Smooth muscle cell (in vitro differentiated cells): ENCODE results near the gene ROBO2. TPM values are rescaled to one million over a fixed set of nuclear protein-coding genes. Genes with fewer than 3 reads are reported as not detected.

ENCODE experiments used
- DNase-seq: peaks from one replicate; lab custom pipeline; 2025; ENCODE audit not compliant: unreplicated experiment; lab: John Stamatoyannopoulos, UW
- H2AFZ ChIP-seq: fragments of 200-600 bp; sonication (generic); 2 replicates; pipeline ENCODE4 v1.6.0; 2016; ENCODE audit warnings: antibody characterized with exemption, low read depth, mild to moderate bottlenecking
- H3F3A ChIP-seq: fragments of 200-600 bp; sonication (generic); 2 replicates; pipeline ENCODE4 v1.6.0; 2017; ENCODE audit warnings: antibody characterized with exemption, low read depth
- H3K27ac ChIP-seq: fragments of 200-600 bp; sonication (generic); 2 replicates; pipeline ENCODE4 v1.5.1; 2016; ENCODE audit warnings: low read depth, mild to moderate bottlenecking
- H3K27me3 ChIP-seq: fragments of 200-600 bp; sonication (generic); 2 replicates; pipeline ENCODE4 v1.6.1; 2016; ENCODE audit warnings: low read depth, mild to moderate bottlenecking
- H3K36me3 ChIP-seq: fragments of 200-600 bp; sonication (generic); 2 replicates; pipeline ENCODE4 v1.5.1; 2016; ENCODE audit warnings: low read depth
- H3K4me1 ChIP-seq: fragments of 200-600 bp; sonication (generic); 2 replicates; pipeline ENCODE4 v1.5.1; 2016; ENCODE audit warnings: low read depth
- H3K4me2 ChIP-seq: fragments of 200-600 bp; sonication (generic); 2 replicates; pipeline ENCODE4 v1.6.0; 2016; ENCODE audit warnings: mild to moderate bottlenecking
- H3K4me3 ChIP-seq: fragments of 200-600 bp; sonication (generic); 2 replicates; pipeline ENCODE4 v1.5.1; 2016; ENCODE audit warnings: mild to moderate bottlenecking
- H3K79me2 ChIP-seq: fragments of 200-600 bp; sonication (generic); 2 replicates; pipeline ENCODE4 v1.6.0; 2016; ENCODE audit warnings: low read depth, mild to moderate bottlenecking
- H3K9ac ChIP-seq: fragments of 200-600 bp; sonication (generic); 2 replicates; pipeline ENCODE4 v1.6.0; 2016; ENCODE audit warnings: low read depth
- H3K9me3 ChIP-seq: fragments of 200-600 bp; sonication (generic); replicated peaks from 2 replicates; pipeline ENCODE4 v1.5.1; 2016; ENCODE audit warnings: low read depth
- H4K20me1 ChIP-seq: fragments of 200-600 bp; sonication (generic); 2 replicates; pipeline ENCODE4 v1.6.0; 2016; ENCODE audit warnings: low read depth
- CTCF ChIP-seq: fragments of 200-600 bp; sonication (generic); IDR thresholded peaks from 2 replicates; pipeline ENCODE4 v1.5.1; 2017; ENCODE audit warnings: borderline replicate concordance, mild to moderate bottlenecking, antibody characterized with exemption; ENCODE audit not compliant: insufficient read depth, poor library complexity, severe bottlenecking
- WGBS: methylation state at CpG from one replicate; pipeline ENCODE4 v1.1.7; 2016; ENCODE audit warnings: low lambda C conversion rate; 5-methylcytosine and 5-hydroxymethylcytosine counted together
- polyA plus RNA-seq: library from polyadenylated mRNA; unstranded; fragments of >200 nt; fragmentation: Nextera tagmentation; extraction: Ambion mirVana; gene quantifications from 2 replicates; pipeline ENCODE4 v1.2.1, GENCODE V29; 2016
- total RNA-seq: library from RNA; depleted of rRNA; stranded (reverse); fragments of >200 nt; gene quantifications from 2 replicates; pipeline ENCODE4 v1.2.3, GENCODE V29; 2014

The ROBO2 gene
- total and polyA plus RNA-seq, 2 experiments from 2014 or later: 23.9 to 54.4 TPM

DNA sequence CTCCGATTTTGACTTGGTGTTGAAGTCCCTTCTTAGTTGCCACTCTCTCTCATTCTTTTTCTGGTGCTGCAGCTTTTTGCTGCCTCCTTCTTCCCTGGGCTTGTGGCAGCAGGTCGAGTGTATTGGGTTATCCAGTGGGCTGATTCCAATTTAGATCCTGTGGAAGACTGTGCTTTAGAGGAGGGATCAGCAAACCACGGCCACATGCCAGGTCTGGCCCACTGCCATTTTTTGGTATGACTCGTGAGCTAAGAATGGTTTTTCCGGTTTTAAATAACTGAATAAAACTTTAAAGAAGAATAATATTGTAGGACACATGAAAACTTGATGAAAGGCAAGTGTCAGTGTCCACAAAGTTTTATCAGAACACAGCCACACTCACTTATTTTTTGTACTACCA is 330.5 kb downstream of the ROBO2 start:
- Histone ChIP-seq H3K4me1 (no peaks in the 10 kb centered on the region), H3F3A (no peaks in the 10 kb centered on the region), H3K36me3 (no peaks in the 10 kb centered on the region), H2AFZ (no peak overlapping the region), H3K4me2 (peak overlapping the region; percentile 34), H3K9ac (no peak overlapping the region), H4K20me1 (peaks cover 58% of the 10 kb centered on the region), H3K4me3 (no peak overlapping the region), H3K79me2 (no peaks in the 10 kb centered on the region), H3K27ac (no peak overlapping the region), H3K9me3 (no peaks in the 10 kb centered on the region), H3K27me3 (no peaks in the 10 kb centered on the region)
- TF ChIP-seq CTCF: no peak
- 33% methylated on average over 5 of the region's 5 CpGs for WGBS
- peak; percentile 1 for DNase-seq

GRCh38 chr3:77372018-77372417 is 332.1 kb downstream of the ROBO2 start:
- Histone ChIP-seq H4K20me1 (peaks cover 53% of the 10 kb centered on the region), H3K27ac (no peak overlapping the region), H3K79me2 (no peaks in the 10 kb centered on the region), H2AFZ (no peak overlapping the region), H3K9me3 (no peaks in the 10 kb centered on the region), H3K4me3 (no peak overlapping the region), H3K36me3 (no peaks in the 10 kb centered on the region), H3K27me3 (no peaks in the 10 kb centered on the region), H3F3A (no peaks in the 10 kb centered on the region), H3K9ac (no peak overlapping the region), H3K4me2 (no peak overlapping the region), H3K4me1 (no peaks in the 10 kb centered on the region)
- WGBS: 62% methylated on average over 3 of the region's 3 CpGs
- no peak for TF ChIP-seq CTCF
- DNase-seq: no peak

DNA sequence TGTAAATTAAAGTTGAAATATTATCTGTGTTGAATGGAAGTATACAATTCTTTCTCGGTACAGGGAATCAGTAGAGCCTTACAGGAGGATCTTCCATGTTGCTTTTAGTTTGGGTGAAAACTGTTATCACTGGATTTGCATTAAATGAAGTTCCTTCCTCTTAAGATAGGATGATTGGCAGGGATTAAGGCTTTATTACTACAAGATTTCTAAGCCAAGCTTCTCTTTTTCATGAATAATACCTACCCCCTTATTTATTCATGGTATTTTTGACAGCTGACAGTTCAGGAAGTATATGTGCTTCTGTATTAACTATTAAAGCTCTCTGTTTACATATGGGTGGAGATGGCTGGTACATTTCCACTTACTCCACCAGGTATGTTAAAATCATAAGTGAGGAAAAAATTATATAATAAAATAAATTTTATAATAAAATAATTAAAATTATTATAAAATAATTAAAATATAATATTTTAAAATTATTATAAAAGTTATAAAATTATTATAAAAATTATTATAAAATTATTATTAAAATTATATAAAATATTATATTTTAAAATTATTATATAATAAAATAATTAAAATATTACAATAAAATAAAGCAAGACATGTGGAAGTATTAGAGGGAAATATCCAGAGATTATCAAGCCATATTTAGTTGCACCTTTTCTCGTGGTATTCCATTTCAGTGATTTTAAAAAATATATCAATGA is 332.9 kb downstream of the ROBO2 start:
- Histone ChIP-seq H3K9ac (no peak overlapping the region), H3K36me3 (no peaks in the 10 kb centered on the region), H3K4me1 (no peaks in the 10 kb centered on the region), H3K4me3 (no peak overlapping the region), H3K27ac (no peak overlapping the region), H2AFZ (no peak overlapping the region), H3K27me3 (no peaks in the 10 kb centered on the region), H3K4me2 (no peak overlapping the region), H3K79me2 (no peaks in the 10 kb centered on the region), H3K9me3 (no peaks in the 10 kb centered on the region), H3F3A (no peaks in the 10 kb centered on the region), H4K20me1 (peaks cover 46% of the 10 kb centered on the region)
- no peak for TF ChIP-seq CTCF
- WGBS: 83% methylated on average over 2 of the region's 2 CpGs
- DNase-seq: no peak

GRCh38 chr3:77373619-77374018 is 333.7 kb downstream of the ROBO2 start:
- no peaks in the 10 kb centered on the region for H3K36me3 ChIP-seq
- no peaks in the 10 kb centered on the region for H3K4me1 ChIP-seq
- no peaks in the 10 kb centered on the region for H3K9me3 ChIP-seq
- no peak overlapping the region for H3K4me2 ChIP-seq
- no peak overlapping the region for H3K9ac ChIP-seq
- no peaks in the 10 kb centered on the region for H3F3A ChIP-seq
- no peak for DNase-seq
- no peak overlapping the region for H2AFZ ChIP-seq
- WGBS: 88% methylated on average over 6 of the region's 6 CpGs
- no peak overlapping the region for H3K27ac ChIP-seq
- no peak overlapping the region for H3K4me3 ChIP-seq
- peaks cover 44% of the 10 kb centered on the region for H4K20me1 ChIP-seq
- TF ChIP-seq CTCF: no peak
- no peaks in the 10 kb centered on the region for H3K27me3 ChIP-seq
- no peaks in the 10 kb centered on the region for H3K79me2 ChIP-seq
